ENCODE measurements around the gene ANO2. TPM values are rescaled to one million over a fixed set of nuclear protein-coding genes. Genes with fewer than 3 reads are reported as not detected.

ANO2 gene
- total RNA-seq, 6 experiments from 2014 or later: 0.15 to 0.51 (median 0.25) TPM; not detected in 3

GRCh38 chr12:5913387-5913786 lies 31.7 kb downstream of the ANO2 start:
- no peaks in the 10 kb centered on the region for H3K4me1 Mint-ChIP-seq (ENCODE audit: low read depth)
- no peak overlapping the region for H3K4me3 Mint-ChIP-seq
- TF ChIP-seq, protein P1, sequence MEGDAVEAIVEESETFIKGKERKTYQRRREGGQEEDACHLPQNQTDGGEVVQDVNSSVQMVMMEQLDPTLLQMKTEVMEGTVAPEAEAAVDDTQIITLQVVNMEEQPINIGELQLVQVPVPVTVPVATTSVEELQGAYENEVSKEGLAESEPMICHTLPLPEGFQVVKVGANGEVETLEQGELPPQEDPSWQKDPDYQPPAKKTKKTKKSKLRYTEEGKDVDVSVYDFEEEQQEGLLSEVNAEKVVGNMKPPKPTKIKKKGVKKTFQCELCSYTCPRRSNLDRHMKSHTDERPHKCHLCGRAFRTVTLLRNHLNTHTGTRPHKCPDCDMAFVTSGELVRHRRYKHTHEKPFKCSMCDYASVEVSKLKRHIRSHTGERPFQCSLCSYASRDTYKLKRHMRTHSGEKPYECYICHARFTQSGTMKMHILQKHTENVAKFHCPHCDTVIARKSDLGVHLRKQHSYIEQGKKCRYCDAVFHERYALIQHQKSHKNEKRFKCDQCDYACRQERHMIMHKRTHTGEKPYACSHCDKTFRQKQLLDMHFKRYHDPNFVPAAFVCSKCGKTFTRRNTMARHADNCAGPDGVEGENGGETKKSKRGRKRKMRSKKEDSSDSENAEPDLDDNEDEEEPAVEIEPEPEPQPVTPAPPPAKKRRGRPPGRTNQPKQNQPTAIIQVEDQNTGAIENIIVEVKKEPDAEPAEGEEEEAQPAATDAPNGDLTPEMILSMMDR (IDR thresholded peaks at IDR 0.05): no peak
- H3K36me3 Mint-ChIP-seq (ENCODE audit: low read depth): no peaks in the 10 kb centered on the region
- H3K27me3 Mint-ChIP-seq (ENCODE audit: insufficient read depth): peaks cover 30% of the 10 kb centered on the region
- H3K27ac Mint-ChIP-seq: no peak overlapping the region
- H3K9me3 Mint-ChIP-seq: no peaks in the 10 kb centered on the region
- no peak for DNase-seq

DNA sequence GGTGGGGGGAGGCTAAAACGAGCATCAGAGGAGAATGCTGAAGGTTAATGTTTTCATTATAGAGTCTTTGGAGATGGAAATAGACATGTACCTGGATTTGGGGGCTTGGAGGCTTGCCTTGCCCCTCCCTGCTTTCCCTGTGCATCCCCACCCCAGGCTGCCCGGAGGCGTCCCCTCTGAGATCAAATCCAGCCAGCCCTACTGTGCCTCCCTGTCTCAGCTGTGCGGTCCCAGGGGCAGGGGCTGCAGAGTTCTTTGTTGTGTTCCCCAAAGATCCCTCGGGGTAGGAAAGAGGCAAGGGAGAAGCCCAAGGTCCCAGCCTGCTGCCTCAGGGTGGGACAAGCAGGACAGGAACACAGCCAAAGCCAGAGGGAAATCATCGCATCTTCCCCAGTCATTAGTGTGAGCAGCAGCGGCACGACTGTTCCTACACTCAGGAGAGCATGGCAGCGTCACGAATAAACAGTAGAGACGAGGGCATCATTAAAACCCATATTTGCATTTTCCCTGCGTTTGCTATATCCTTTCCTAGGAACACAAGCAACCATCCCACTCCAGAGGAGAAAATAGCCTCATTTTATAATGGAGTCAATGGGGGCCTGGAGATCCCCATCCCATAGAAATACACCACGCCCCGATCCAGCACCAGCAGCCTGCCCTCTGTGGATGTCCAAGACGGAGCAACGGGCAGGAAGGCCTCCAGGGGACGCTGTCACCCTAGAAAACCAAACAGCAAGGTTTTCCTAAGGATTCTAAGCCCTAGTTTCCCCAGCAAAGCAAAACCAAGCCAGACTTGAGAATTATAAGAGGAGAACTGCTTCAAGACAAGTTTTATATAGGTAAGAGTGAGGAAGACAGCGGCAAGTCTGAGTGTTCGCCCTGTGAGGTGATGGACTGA lies 32.4 kb downstream of the ANO2 start:
- TF ChIP-seq, protein P1 (IDR thresholded peaks at IDR 0.05): peak; percentile 70
- H3K4me1 Mint-ChIP-seq (ENCODE audit: low read depth): no peaks in the 10 kb centered on the region
- peaks cover 32% of the 10 kb centered on the region for H3K27me3 Mint-ChIP-seq (ENCODE audit: insufficient read depth)
- H3K4me3 Mint-ChIP-seq: no peak overlapping the region
- no peak overlapping the region for H3K27ac Mint-ChIP-seq
- DNase-seq: no peak
- no peaks in the 10 kb centered on the region for H3K36me3 Mint-ChIP-seq (ENCODE audit: low read depth)
- no peaks in the 10 kb centered on the region for H3K9me3 Mint-ChIP-seq

DNA sequence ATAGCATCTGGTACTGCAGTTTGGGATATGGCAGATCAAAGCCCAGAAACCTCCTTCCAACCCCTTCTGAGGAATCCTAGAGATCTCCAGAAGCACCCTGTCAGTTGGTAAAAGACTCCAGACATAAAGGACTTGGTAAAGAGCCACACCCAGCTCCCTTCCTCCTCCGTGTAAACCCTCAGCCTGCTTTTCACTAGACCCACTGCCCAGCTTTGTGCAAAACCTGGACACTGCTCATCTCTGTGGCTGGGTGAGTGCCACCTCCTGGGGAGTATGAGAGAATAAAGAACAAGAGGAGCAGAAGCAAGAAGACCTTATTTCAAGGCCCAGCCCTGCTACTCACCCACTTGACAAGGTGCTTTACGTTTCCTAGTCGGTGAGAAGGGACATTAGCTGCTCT lies 33.0 kb downstream of the ANO2 start:
- Mint-ChIP-seq H3K4me1 (ENCODE audit: low read depth) (no peaks in the 10 kb centered on the region), H3K27ac (no peak overlapping the region), H3K9me3 (no peaks in the 10 kb centered on the region), H3K4me3 (no peak overlapping the region), H3K36me3 (ENCODE audit: low read depth) (no peaks in the 10 kb centered on the region), H3K27me3 (ENCODE audit: insufficient read depth) (peaks cover 35% of the 10 kb centered on the region)
- DNase-seq: no peak
- TF ChIP-seq, protein P1 (IDR thresholded peaks at IDR 0.05): no peak

- no peak overlapping the region for H3K27ac Mint-ChIP-seq
- H3K4me1 Mint-ChIP-seq (ENCODE audit: low read depth): no peaks in the 10 kb centered on the region
- DNase-seq: no peak
- TF ChIP-seq, protein P1 (IDR thresholded peaks at IDR 0.05): no peak
- H3K27me3 Mint-ChIP-seq (ENCODE audit: insufficient read depth): peaks cover 33% of the 10 kb centered on the region
- no peak overlapping the region for H3K4me3 Mint-ChIP-seq
- H3K9me3 Mint-ChIP-seq: no peaks in the 10 kb centered on the region
- H3K36me3 Mint-ChIP-seq (ENCODE audit: low read depth): no peaks in the 10 kb centered on the region
Observed at GRCh38 chr12:5910790-5911548, 34.1 kb downstream of the ANO2 start.

DNA sequence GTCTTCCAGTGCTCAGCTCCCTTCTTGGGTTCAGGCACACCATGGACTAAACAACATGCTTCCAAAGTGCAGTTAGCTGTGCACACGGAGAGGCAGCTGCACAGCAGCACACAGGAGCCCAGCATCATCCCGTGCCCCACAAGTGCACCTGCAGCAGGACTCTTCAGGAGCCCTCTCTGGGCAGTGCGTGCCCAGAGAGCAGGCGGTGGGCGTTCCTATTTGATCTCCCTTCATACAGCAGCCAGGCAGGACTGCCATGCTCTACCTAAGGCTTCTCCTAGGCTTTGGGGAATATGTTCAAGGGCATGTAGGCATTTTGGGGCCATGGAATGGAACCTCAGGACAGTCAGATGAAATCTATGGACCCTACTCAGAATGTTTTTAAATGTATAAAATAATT lies 35.5 kb downstream of the ANO2 start:
- no peak for DNase-seq
- no peak overlapping the region for H3K4me3 Mint-ChIP-seq
- H3K27ac Mint-ChIP-seq: no peak overlapping the region
- TF ChIP-seq, protein P1 (IDR thresholded peaks at IDR 0.05): no peak
- H3K27me3 Mint-ChIP-seq (ENCODE audit: insufficient read depth): peaks cover 33% of the 10 kb centered on the region
- no peaks in the 10 kb centered on the region for H3K36me3 Mint-ChIP-seq (ENCODE audit: low read depth)
- no peaks in the 10 kb centered on the region for H3K9me3 Mint-ChIP-seq
- H3K4me1 Mint-ChIP-seq (ENCODE audit: low read depth): no peaks in the 10 kb centered on the region

Data from HFFc6 (cell line).